Endometrial microvascular endothelial cells (primary cell): Measurements from ENCODE around the gene ITCH. TPM values are rescaled to one million over a fixed set of nuclear protein-coding genes. Genes with fewer than 3 reads are reported as not detected.
"Not testable (repeated sequence)": the region's sequence is repeated elsewhere in the genome, so short reads cannot be mapped to it uniquely, and the experiment has no call there.

Experiments
- in situ Hi-C: cut with HindIII; loops from 2 replicates; pipeline ENCODE4 v1.10.0; 2017; ENCODE audit warnings: low sequenced_read_pairs, low pct_unique_long_range_greater_than_20kb; ENCODE audit errors: inconsistent ontology term
- total RNA-seq: library from RNA; depleted of rRNA; stranded (reverse); fragments of >200 nt; gene quantifications from one replicate; pipeline ENCODE4 v1.2.3, GENCODE V29; 2015; ENCODE audit errors: inconsistent ontology term

The ITCH gene
- total RNA-seq, 1 donor from 2014 or later: 39.4 TPM

DNA sequence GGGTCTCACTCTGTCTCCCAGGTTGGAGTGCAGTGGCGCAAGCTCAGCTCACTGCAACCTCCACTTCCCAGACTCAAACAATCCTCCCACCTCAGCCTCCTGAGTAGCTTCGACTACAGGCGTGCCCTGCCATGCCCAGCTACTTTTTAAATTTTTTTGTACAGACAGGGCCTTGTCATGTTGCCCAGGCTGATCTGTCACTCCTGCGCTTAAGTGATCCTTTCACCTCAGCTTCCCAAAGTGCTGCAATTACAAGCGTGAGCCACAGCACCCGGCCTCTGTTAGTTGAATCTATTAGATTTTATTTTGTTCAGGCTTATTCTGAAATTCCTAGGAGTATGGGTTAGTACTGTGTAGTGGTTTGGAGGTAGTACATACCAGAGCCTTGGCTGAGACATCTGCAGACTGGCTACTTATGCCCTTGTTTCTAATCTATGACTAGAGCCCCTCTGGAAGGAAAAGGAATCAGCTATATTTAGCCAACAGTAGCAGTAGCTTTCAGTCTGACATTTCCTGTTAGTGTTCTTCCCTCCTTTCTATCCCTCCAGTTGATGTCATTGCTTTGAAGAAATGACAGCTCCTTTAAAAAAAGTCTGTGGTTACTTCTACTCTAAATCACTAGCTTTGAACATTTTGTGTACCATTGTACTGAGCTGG, 74.4 kb downstream of the ITCH start:
- in situ Hi-C loops: no loop called here

DNA sequence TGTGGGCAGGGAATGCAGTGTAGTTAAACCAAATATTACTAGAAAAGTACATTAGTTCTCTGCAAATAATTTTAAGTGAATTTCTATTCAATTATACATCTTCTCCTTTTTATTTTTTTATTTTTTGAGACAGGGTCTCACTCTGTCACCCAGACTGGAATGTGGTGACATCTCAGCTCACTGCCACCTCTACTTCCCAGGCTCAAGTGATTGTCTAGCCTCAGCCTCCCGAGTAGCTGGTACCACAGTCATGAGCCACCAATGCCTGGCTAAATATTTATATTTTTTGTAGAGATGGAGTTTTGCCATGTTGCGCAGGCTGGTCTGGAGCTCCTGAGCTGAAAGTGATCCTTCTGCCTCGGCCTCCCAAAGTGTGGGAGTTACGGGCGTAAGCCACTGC, 76.1 kb downstream of the ITCH start:
- in situ Hi-C loops: no loop called here

DNA sequence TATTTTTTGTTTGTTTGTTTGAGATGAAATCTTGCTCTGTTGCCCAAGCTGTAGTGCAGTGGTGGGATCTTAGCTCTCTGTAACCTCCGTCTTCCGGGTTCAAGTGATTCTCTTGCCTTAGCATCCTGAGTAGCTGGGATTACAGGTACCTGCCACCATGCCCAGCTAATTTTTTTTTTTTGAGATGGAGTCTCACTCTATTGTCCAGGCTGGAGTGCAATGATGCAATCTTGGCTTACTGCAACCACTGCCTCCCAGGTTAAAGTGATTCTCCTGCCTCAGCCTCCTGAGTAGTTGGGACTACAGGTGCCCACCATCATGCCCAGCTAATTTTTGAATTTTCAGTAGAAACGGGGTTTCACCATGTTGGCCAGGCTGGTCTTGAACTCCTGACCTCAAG, 78.3 kb downstream of the ITCH start:
- in situ Hi-C loops: not testable (repeated sequence)

DNA sequence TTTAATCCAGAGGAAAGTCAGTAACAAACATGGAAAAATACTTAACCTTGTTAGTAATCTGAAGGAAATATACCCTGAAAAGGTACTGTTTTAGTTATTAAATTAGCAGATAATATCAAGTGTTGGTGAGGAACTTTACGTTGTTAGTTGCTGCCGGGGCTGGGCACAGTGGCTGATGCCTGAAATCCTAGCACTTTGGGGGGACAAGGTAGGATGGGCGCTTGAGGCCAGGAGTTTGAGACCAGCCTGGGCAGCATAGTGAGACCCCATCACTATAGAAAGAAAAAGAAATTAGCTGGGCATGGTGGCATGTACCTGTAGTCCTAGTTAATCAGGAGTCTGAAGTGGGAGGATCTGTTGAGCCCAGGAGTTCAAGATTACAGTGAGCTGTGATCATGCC, 80.5 kb downstream of the ITCH start:
- in situ Hi-C loops: no loop called here

DNA sequence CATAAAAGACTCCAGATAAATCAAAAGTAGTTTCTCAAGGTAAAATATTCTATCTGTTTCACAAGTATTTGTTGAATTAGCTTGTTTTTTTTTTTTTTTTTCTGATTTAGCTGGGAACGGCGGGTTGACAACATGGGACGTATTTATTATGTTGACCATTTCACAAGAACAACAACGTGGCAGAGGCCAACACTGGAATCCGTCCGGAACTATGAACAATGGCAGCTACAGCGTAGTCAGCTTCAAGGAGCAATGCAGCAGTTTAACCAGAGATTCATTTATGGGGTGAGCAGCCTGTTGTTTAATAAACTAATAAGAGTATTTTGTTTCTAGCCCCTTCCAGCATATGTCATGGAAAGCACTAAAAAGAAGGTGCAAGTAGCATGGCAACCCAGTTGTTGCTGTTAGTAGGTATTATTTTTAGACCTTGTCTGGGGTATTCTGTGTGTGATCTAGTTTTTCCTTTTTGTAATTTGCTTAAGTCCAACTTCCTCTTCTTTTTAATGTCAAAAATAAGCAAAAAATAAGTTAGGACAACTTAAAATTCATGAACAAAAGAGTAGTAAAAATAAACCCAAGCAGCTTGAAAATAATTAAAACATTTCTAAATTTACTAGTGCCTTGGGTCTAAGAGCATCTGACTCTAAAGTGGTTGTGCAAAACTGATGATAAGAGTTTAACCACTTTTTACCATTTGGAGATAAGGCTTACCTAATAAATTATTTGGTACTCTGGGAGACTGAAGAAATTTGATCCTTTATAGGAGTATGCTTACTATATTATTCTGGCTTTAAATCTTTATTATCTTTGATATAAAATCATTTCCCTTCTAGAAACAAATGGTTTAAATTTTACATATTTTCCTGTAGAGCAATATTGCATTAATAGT, 82.3 kb downstream of the ITCH start:
- in situ Hi-C loops: no loop called here

DNA sequence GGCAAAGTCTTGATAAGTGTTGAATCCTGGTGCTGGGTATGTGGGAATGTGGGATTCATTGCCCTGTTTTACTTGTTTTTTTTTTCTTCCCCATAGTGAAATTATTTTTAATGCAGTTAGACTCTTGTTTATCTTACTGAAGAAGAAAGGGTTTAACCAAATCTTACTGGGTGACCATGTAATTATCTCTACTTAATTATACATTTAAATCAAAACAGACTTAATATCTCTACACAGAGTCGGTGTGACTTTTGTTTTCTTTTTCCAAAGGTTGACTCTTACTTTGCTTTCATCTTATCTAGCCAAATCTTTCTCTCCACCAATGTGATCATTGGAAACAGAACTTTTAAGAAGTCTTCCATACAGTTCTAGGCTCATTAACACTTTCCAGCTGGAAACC, 85.4 kb downstream of the ITCH start:
- in situ Hi-C loops: no loop called here

DNA sequence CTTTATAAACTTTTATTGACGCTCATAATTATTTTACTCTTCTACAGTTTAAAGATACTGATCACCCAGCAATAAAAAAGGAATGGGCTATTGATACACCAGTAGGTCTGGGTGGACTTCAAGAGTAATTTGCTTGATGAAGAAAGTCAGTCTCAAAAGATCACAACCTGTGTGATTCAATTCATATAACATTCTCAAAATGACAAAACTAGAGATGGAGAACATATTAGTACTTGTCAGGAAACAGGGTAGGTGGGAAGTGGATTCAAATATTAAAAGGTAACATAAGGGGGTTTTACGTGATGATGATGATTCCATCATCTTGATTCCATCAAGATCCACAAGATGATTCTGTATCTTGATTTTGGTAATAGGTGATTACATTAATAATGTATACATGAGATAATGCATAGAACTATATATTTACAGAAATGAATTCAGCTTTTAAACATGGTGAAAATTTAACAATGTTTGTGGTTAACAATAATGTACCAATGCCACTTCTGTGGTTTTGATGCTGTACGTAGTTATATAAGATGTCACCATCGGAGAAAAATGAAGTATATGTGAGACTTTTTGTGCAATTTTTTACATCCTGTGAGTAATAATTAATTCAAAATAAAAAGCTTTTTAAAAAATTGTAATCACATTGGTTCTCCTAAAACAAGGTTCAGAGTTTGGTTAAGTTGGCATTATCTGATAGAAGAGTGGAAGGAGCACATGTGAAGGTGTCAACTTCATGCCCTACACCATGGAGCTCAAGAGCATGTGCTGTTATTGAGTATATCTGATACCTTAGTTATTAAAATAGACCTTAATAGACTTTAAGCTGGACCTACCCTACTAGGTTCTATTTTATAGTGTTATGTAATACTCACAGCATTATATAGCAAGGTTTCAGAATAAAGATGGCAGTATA, 86.9 kb downstream of the ITCH start:
- in situ Hi-C loops: loop anchor here (10.0 kb wide), 1 partner anchor 45 kb away; no protein-coding TSS in a partner anchor

DNA sequence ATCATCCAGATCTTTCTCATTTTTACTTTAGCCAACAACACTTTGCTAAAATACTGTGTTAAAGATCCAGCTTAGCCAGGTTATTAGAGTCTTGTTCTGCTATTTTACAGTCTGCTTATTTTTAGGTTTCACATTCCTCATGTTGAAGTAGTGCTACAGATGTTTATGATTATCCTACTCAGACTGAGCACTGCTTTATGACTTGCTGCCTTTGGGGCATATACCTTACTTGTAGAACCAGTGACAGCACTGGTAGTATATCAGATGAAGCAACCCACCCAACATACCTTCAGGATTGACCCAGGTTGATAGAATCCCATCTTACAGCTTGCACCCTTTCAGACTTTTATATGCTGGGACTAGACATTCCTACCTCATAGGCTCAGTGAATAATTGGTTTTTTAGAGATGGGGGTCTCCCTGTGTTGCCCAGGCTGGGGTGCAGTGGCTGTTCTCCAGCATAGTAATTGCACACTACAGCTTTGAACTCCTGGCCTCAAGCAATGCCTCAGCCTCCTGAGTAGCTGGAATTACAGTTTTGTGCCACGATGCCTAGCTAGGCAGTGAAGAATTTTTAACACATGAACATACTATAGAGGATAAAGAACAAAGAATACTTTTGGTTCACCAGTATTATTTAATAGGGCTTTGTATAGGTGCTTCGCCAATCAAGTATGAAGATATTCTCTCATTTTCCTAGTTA, 89.4 kb downstream of the ITCH start:
- in situ Hi-C loops: loop anchor here (10.0 kb wide), 1 partner anchor 48 kb away; no protein-coding TSS in a partner anchor

DNA sequence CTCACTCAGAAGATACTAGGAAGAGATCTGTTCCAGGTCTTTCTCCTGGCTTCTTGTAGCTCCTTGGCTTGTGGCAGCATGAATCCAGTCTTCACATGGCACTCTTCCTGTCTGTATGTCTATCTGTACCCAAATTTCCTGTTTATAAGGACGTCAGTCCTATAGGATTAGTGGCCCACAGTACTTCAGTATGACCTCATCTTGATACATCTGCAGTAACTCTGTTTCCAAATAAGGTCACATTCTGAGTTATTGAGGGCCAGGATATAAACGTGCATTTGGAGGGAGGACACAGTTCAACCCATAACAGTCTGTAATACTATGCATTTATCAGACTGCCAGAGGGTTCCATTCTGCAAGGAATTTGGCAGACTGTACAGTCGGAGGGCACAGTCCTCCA, 95.6 kb downstream of the ITCH start:
- in situ Hi-C loops: loop anchor here (10.0 kb wide), 1 partner anchor 54 kb away; no protein-coding TSS in a partner anchor

DNA sequence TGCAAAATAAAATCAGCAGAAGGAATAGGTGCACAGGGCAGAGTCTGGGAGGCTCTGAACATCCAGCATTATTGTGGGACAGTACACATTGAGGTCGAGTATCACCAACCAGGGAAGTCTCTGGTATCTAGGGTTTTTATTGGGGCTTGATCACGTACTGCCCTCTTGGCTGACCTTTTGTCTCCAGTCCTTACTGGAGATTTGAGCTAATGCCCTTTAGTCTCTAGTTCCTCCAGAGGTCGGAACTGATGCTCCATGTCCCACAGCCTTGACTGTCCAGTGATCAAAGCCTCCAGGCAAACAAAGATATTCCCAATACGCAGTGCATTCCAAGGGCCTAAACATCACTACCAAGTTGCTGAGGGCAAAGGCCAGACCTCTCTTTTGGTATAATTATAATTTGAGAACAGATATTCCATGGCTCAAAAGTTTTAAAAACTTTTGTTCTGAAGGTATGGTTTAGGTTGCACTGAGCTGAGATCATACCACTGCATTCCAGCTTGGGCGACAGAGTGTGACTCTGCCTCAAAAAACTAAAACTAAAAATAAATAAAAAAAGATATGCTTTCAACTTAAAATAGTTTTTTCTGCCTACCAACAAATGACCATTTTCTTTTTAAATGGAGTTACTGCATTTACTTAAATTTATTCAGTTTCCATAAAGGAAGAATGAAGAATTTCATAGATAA, 96.3 kb downstream of the ITCH start:
- in situ Hi-C loops: loop anchor here (10.0 kb wide), 1 partner anchor 55 kb away; no protein-coding TSS in a partner anchor

DNA sequence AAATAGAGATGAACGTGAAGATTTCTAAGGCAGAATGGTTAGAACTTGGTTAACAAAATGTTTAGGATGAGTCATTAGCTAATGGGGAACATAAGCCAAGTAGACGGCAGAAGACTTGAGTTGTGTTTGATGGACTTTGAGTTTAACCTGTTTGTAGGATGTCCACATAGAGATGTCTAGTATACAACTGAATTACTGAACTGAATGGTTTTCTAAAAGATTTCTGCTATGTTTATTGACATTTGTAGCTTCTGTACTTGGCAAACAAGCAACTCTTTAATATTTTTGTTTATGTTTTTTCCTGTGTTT, 98.7 kb downstream of the ITCH start:
- in situ Hi-C loops: no loop called here

DNA sequence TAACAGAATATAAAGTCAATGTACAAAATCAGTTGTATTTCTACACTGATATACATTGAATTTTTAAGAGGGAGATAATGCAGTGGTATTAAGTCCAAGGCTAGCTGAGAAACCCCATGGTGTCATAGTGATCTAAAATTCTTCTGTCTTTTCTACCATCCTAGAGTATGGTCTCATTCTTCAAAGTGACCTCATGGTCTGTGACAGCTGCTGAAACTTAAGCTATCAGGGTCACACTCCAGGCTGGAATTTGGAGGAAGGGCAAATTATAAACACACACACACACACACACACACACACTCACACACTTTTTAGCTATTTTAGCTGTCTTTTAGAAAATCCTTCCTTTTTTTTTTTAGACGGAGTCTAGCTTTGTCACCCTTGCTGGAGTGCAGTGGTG, 105.9 kb downstream of the ITCH start:
- in situ Hi-C loops: no loop called here

DNA sequence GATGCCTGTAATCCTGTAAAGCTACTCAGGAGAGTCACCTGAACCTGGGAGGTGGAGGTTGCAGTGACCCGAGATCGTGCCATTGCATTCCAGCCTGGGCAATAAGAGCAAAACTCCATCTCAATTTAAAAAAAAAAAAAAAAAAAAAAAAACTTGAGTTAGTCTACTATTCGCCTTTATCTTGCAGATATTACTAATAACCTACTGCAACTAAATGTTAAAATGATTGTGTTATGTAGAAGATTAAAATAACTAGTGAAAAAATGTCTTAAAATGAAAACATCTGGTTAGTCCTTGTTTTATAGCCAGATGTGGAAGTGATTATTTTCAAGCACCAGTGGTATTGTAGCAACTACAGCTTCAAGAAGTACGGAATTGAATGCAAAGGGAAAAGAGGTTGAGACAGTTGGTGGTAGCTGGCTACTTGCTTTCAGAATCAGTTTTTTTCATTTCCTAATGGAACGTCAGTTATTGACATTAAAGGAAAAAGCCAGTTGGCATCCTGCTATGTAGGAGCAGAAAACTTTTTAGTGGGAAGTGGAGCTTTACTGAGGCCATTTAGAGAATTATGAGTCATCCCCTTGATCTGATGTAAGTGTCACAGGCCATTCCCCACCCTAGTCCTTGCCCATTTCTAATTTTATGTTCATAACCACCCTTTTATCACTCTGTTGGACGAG, 109.3 kb downstream of the ITCH start:
- in situ Hi-C loops: no loop called here

DNA sequence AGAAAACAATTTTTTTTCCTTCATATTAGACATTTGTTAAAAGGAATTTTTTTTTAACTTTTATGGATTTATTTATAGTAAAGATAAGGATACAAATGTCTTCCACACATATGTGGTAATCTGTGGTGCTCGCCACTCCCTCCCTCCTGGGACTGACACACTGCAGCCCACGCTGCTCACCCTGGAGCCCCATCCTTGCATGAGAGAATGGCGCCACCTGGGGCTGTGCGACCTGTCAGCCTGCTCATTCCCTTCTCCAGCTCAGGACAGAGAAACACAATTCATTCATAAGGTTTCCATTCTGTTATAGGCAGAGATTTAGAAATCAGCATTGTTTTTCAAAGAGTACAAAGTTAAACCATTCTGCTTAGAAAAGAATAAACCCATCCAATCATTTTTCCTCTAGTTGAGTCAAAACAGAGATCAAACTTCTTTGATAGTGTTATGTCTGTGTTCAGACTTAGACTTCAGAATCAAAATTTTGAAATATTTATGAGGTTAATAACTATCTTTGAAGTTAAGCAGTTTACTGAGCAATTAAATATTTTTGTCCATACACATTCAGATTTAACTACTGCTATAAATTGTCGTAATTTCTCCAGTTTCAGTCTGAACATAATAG, 110.3 kb downstream of the ITCH start:
- in situ Hi-C loops: no loop called here

DNA sequence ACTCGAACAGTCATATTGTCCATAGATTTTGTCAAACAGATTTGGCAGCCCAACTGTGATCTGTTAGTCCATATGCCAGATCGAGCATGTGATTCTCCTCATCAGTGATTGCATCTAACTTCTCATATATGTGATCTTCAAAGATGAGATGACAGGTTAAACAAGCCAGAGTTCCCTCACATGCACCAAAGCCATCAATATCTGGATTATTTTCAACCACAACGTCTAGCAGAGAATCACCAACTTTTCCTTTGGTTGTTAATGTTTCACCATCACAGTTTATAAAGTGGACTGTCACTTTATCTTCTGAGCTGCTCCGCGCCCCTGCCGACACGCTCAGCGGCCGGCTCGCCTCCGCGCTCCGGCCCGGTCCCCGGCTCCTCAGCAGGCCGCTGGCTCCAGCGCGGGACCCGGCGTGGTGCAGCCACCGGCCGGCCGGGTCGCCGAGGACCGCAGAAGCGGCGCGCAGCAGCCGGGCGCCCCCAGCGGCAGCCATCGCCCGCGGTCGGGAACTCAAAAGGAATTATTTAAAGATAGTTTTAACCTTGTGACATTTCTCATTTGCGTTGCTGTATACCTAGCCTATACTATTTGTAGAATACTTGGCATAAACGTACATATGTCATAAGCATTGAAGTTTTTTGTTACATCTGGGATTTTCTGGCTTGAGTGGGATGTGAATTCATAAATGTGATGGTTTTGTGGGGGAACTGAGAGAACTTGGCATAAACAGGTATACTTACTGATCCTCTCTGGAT, 113.1 kb downstream of the ITCH start:
- in situ Hi-C loops: no loop called here

DNA sequence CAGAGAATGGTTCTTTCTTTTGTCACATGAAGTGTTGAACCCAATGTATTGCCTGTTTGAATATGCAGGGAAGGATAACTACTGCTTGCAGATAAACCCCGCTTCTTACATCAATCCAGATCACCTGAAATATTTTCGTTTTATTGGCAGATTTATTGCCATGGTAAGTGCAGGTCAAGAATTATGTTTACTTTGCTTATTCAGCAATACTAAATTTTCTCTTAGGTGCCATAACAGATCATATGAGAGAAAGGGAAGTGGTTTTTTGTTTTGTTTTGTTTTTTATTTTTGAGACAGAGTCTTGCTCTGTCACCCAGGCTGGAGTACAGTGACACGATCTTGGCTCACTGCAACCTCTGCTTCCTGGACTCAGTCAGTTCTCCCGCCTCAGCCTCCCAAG, 116.6 kb downstream of the ITCH start:
- in situ Hi-C loops: no loop called here

DNA sequence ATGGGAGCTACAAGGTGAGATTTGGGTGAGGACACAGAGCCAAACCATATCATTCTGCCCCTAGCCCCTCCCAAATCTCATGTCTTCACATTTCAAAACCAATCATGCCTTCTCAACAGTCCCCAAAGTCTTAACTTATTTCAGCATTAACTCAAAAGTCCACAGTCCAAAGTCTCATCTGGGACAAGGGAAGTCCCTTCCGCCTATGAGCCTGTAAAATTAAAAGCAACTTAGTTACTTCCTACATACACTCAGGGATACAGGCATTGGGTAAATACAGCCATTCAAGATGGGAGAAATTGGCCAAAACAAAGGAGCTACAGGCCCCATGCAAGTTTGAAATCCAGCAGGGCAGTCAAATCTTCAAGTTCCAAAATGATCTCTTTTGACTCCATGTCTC, 119.1 kb downstream of the ITCH start:
- in situ Hi-C loops: not testable (repeated sequence)
